Measurements from ENCODE around the gene MLLT3.

The MLLT3 gene

DNA sequence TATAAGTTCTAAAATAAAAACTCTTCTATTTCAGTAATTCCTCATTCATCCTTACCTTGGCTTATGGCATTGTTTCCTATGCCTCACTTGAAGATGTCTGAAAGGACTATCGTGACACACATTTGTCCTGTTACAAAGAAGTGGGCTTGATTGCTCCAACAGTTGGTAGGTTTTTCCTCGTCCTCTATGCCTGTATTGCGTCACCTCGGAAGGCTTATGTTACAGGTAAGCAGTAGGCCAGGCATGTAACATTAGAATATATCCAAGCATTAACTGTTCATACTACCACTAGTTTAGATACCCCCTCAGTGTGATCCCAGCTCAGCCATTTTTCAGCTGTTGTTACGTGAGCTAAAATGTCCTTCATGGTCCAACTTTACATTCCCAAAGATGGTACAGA lies 116.7 kb downstream of the MLLT3 start:
- Histone ChIP-seq H3K9ac (ENCODE audit: low read depth, low read length) (no peak overlapping the region), H3K9me3 (replicated peaks; ENCODE audit: low read length) (no peaks in the 10 kb centered on the region), H3K4me1 (ENCODE audit: control insufficient read depth, insufficient read depth, low read length) (peaks cover 11% of the 10 kb centered on the region), H3K36me3 (ENCODE audit: insufficient read depth, low read length) (no peaks in the 10 kb centered on the region), H3K4me3 (ENCODE audit: low read length) (no peak overlapping the region), H3K4me2 (ENCODE audit: low read length) (no peak overlapping the region), H3K27me3 (ENCODE audit: control insufficient read depth, insufficient read depth, low read length) (no peaks in the 10 kb centered on the region)

DNA sequence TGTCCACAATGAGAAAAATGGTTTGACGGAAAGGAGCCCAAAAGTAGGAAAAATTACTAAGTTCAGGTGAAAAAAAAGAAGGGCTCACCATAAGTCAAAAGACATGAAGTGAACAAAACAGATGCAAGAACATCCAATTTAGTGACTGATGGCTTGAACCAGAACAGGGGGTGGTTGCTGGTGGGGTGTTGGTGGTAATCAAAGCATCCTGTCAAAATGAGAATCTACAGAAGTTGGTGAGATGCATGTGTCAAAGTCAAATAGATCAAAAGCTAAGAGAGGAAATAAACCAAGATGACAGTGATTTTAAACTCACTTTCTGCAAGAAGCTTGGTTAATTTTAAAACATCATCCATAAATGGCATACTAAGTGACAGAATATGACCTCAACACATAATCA lies 117.4 kb downstream of the MLLT3 start:
- peaks cover 11% of the 10 kb centered on the region for H3K4me1 ChIP-seq (ENCODE audit: control insufficient read depth, insufficient read depth, low read length)
- H3K36me3 ChIP-seq (ENCODE audit: insufficient read depth, low read length) = no peaks in the 10 kb centered on the region
- H3K9me3 ChIP-seq (replicated peaks; ENCODE audit: low read length) = no peaks in the 10 kb centered on the region
- no peak overlapping the region for H3K4me3 ChIP-seq (ENCODE audit: low read length)
- no peak overlapping the region for H3K9ac ChIP-seq (ENCODE audit: low read depth, low read length)
- H3K27me3 ChIP-seq (ENCODE audit: control insufficient read depth, insufficient read depth, low read length) = no peaks in the 10 kb centered on the region
- no peak overlapping the region for H3K4me2 ChIP-seq (ENCODE audit: low read length)

DNA sequence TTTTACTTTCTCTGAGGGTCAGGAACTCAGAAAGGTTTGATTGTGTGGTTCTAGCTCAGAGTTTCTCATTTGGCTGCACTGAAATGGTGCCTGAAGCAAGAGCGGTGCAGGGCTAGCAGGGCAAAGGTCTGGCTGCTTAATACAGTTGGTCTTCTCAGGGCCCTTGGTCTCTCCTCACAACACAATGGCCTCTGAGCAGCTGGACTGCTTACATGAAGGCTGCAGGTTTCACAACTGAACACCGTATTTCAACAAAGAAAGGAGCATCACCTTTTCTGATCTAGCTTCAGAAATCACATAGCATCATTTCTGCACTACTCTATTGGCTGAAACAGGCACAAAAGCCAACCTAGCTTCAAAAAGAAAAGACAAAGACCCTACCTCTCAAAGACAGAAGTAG lies 122.2 kb downstream of the MLLT3 start:
- peaks cover 4% of the 10 kb centered on the region for H3K4me1 ChIP-seq (ENCODE audit: control insufficient read depth, insufficient read depth, low read length)
- H3K27me3 ChIP-seq (ENCODE audit: control insufficient read depth, insufficient read depth, low read length) = no peaks in the 10 kb centered on the region
- no peak overlapping the region for H3K4me2 ChIP-seq (ENCODE audit: low read length)
- H3K4me3 ChIP-seq (ENCODE audit: low read length) = no peak overlapping the region
- H3K36me3 ChIP-seq (ENCODE audit: insufficient read depth, low read length) = no peaks in the 10 kb centered on the region
- H3K9me3 ChIP-seq (replicated peaks; ENCODE audit: low read length) = no peaks in the 10 kb centered on the region
- H3K9ac ChIP-seq (ENCODE audit: low read depth, low read length) = no peak overlapping the region

DNA sequence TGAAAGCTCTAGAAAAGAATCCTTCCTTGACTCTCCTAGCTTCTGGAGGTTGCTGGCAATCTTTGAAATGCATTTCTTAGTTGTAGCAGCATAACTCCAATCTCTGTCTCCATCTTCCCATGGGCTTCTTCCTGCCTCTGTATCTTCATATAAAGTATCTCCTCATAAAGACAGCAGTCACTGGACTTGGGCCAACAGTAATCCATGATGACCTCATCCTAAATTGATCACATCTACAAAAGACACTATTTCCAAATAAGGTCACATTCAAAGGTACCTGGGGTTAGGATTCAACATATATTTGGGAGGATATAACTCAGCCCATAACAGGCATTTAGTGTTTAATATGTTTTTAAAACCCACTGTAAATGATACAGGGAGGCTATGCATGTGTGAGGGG lies 123.3 kb downstream of the MLLT3 start:
- H3K36me3 ChIP-seq (ENCODE audit: insufficient read depth, low read length) = no peaks in the 10 kb centered on the region
- H3K4me2 ChIP-seq (ENCODE audit: low read length) = no peak overlapping the region
- no peaks in the 10 kb centered on the region for H3K9me3 ChIP-seq (replicated peaks; ENCODE audit: low read length)
- no peaks in the 10 kb centered on the region for H3K4me1 ChIP-seq (ENCODE audit: control insufficient read depth, insufficient read depth, low read length)
- no peaks in the 10 kb centered on the region for H3K27me3 ChIP-seq (ENCODE audit: control insufficient read depth, insufficient read depth, low read length)
- no peak overlapping the region for H3K9ac ChIP-seq (ENCODE audit: low read depth, low read length)
- H3K4me3 ChIP-seq (ENCODE audit: low read length) = no peak overlapping the region

DNA sequence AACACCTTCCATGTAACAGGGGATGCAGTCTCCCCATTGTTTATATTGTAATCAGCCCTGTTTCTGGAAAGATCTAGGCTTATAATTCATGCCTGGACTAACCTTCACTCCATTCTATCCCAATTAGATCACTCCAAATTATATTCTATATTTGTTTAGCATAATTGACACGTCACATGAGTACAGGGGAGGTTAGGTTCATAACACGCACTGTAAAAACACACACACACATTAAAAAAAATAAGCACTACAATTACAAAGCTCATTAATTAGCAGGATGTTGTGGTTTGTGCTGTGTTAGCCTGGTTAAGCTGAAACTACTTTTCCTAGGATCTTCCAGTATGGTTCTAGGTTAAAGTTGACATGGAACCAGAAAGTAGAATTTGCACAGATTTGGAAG lies 126.0 kb downstream of the MLLT3 start:
- Histone ChIP-seq H3K9ac (ENCODE audit: low read depth, low read length) (no peak overlapping the region), H3K27me3 (ENCODE audit: control insufficient read depth, insufficient read depth, low read length) (no peaks in the 10 kb centered on the region), H3K9me3 (replicated peaks; ENCODE audit: low read length) (no peaks in the 10 kb centered on the region), H3K36me3 (ENCODE audit: insufficient read depth, low read length) (no peaks in the 10 kb centered on the region), H3K4me1 (ENCODE audit: control insufficient read depth, insufficient read depth, low read length) (no peaks in the 10 kb centered on the region), H3K4me3 (ENCODE audit: low read length) (no peak overlapping the region), H3K4me2 (ENCODE audit: low read length) (no peak overlapping the region)

DNA sequence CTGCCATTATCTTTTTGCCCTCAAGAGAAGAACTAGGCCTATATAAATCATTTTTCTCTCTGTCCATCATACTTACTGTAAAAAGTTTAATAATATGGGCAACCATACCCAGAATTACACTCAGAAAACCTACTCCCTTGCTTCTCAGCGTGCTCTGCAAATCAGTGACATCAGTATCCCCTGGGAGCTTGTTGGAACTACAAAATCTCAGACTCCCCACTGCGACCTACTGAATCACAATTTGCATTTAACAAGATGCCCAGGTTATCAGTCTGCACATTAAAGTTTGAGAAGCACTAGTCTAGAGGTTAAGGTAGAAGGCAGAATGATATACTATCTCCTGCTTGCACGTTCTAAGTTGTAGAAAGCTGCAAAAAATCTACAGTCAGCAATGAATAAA lies 127.2 kb downstream of the MLLT3 start:
- no peaks in the 10 kb centered on the region for H3K9me3 ChIP-seq (replicated peaks; ENCODE audit: low read length)
- H3K36me3 ChIP-seq (ENCODE audit: insufficient read depth, low read length) = no peaks in the 10 kb centered on the region
- H3K4me1 ChIP-seq (ENCODE audit: control insufficient read depth, insufficient read depth, low read length) = no peaks in the 10 kb centered on the region
- H3K9ac ChIP-seq (ENCODE audit: low read depth, low read length) = no peak overlapping the region
- H3K4me3 ChIP-seq (ENCODE audit: low read length) = no peak overlapping the region
- H3K4me2 ChIP-seq (ENCODE audit: low read length) = no peak overlapping the region
- H3K27me3 ChIP-seq (ENCODE audit: control insufficient read depth, insufficient read depth, low read length) = no peaks in the 10 kb centered on the region

DNA sequence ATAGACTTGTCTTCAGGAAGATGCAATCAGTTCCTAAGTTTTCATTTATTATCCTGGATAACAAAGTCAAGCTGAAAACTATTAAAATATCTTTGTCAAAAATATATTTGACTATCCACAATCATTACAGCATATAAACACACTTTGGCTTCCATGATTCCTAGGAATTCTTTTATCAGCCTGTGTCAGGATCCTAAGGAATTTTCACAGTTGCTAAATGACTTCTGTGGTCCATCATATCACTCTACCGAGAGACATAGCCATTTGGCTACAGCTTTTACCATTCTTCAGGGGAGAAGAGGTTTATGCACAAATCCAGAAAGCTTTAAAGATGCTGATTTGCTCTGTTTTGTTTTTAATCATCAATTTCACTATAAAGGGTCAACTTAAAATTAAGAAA lies 128.3 kb downstream of the MLLT3 start:
- Histone ChIP-seq H3K9me3 (replicated peaks; ENCODE audit: low read length) (no peaks in the 10 kb centered on the region), H3K36me3 (ENCODE audit: insufficient read depth, low read length) (no peaks in the 10 kb centered on the region), H3K4me2 (ENCODE audit: low read length) (no peak overlapping the region), H3K4me1 (ENCODE audit: control insufficient read depth, insufficient read depth, low read length) (no peaks in the 10 kb centered on the region), H3K4me3 (ENCODE audit: low read length) (no peak overlapping the region), H3K27me3 (ENCODE audit: control insufficient read depth, insufficient read depth, low read length) (no peaks in the 10 kb centered on the region), H3K9ac (ENCODE audit: low read depth, low read length) (no peak overlapping the region)

DNA sequence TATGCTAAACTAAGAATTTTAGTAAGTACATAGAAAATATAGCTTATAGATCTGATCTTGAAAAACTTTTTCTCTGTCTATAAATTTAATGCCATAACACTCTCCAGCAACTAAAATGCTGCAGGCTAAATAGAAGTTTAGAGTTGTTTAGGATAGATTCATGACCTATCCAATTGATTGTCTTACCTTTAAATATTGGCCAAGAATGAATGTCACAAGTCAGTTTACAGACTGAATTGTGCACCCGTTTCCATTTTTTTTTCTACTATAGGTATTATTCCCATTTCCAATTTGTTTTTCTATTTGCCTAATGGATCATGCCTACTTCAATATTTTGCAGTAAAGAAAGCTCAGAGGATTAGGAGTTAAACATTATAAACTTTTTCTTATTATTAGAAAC lies 129.5 kb downstream of the MLLT3 start:
- H3K27me3 ChIP-seq (ENCODE audit: control insufficient read depth, insufficient read depth, low read length) = no peaks in the 10 kb centered on the region
- no peak overlapping the region for H3K4me3 ChIP-seq (ENCODE audit: low read length)
- no peaks in the 10 kb centered on the region for H3K9me3 ChIP-seq (replicated peaks; ENCODE audit: low read length)
- H3K9ac ChIP-seq (ENCODE audit: low read depth, low read length) = no peak overlapping the region
- H3K4me2 ChIP-seq (ENCODE audit: low read length) = no peak overlapping the region
- no peaks in the 10 kb centered on the region for H3K4me1 ChIP-seq (ENCODE audit: control insufficient read depth, insufficient read depth, low read length)
- H3K36me3 ChIP-seq (ENCODE audit: insufficient read depth, low read length) = no peaks in the 10 kb centered on the region

DNA sequence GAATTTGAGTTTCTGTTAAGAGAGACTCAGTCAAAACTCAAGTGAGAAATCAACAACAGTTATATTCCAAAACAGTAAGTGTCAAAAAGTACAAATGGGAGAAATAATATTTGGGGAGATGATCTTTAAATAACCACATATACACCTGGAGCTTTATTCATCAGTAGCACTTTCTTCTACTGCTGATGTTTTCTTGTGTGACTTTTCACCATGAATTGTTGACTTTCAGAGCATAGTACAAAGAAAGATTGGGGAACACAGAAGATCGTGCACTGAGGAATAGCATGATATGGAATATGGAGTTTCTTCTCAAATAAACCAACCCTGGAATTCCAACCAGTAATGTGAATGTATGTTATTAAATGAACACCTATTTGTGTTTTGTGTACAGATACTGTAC lies 130.7 kb downstream of the MLLT3 start:
- H3K4me3 ChIP-seq (ENCODE audit: low read length) = no peak overlapping the region
- H3K36me3 ChIP-seq (ENCODE audit: insufficient read depth, low read length) = no peaks in the 10 kb centered on the region
- no peak overlapping the region for H3K9ac ChIP-seq (ENCODE audit: low read depth, low read length)
- H3K4me2 ChIP-seq (ENCODE audit: low read length) = no peak overlapping the region
- H3K27me3 ChIP-seq (ENCODE audit: control insufficient read depth, insufficient read depth, low read length) = no peaks in the 10 kb centered on the region
- no peaks in the 10 kb centered on the region for H3K9me3 ChIP-seq (replicated peaks; ENCODE audit: low read length)
- H3K4me1 ChIP-seq (ENCODE audit: control insufficient read depth, insufficient read depth, low read length) = no peaks in the 10 kb centered on the region

DNA sequence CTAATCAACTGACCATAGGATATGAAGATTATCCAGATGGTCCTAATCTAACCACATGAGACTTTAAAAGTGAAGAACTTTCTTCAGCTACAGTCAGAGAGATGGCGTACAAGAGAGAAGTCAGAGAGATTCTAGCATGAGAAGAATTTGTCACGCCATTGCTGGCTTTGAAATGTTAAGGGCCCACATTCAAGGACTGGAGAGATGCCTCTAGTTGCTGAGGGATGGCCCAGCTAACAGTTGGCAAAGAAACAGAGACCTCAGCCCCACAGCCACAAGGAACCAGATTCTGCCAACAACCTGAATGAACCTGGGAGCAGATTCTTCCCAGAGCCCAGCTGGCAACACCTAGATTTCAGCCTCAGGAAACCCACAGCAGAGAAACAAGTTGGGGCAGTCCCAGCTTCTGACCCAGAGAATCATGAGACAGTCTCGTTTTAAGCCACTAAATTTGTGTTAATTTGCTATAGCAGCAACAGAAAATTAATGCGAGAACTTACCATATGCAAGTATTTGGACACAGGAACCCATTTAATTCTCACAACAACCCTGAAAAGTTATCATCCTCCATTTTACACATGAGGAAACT lies 132.0 kb downstream of the MLLT3 start:
- H3K4me2 ChIP-seq (ENCODE audit: low read length) = no peak overlapping the region
- no peak overlapping the region for H3K4me3 ChIP-seq (ENCODE audit: low read length)
- no peaks in the 10 kb centered on the region for H3K27me3 ChIP-seq (ENCODE audit: control insufficient read depth, insufficient read depth, low read length)
- H3K9ac ChIP-seq (ENCODE audit: low read depth, low read length) = no peak overlapping the region
- no peaks in the 10 kb centered on the region for H3K36me3 ChIP-seq (ENCODE audit: insufficient read depth, low read length)
- no peaks in the 10 kb centered on the region for H3K9me3 ChIP-seq (replicated peaks; ENCODE audit: low read length)
- H3K4me1 ChIP-seq (ENCODE audit: control insufficient read depth, insufficient read depth, low read length) = no peaks in the 10 kb centered on the region

DNA sequence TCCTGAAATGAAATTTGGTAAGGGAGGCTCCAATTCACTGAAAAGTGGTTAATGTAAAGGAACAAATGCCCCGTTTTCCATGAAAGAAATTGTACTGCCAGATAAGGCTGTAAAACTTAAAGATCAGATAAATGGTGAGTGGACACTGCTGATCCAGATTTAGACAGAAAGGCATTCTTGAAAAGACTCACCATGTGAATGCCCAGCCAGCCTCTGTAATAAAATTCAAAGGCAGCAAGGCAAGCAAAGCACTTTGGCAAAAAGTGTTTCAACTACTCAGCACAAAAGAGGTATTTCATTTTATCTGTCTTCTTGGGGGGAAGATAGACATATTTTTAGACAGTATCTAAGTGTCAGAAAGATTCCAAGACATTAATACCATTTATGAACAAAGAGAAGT lies 133.6 kb downstream of the MLLT3 start:
- Histone ChIP-seq H3K4me1 (ENCODE audit: control insufficient read depth, insufficient read depth, low read length) (no peaks in the 10 kb centered on the region), H3K4me2 (ENCODE audit: low read length) (no peak overlapping the region), H3K9ac (ENCODE audit: low read depth, low read length) (no peak overlapping the region), H3K9me3 (replicated peaks; ENCODE audit: low read length) (no peaks in the 10 kb centered on the region), H3K4me3 (ENCODE audit: low read length) (no peak overlapping the region), H3K36me3 (ENCODE audit: insufficient read depth, low read length) (no peaks in the 10 kb centered on the region), H3K27me3 (ENCODE audit: control insufficient read depth, insufficient read depth, low read length) (no peaks in the 10 kb centered on the region)

DNA sequence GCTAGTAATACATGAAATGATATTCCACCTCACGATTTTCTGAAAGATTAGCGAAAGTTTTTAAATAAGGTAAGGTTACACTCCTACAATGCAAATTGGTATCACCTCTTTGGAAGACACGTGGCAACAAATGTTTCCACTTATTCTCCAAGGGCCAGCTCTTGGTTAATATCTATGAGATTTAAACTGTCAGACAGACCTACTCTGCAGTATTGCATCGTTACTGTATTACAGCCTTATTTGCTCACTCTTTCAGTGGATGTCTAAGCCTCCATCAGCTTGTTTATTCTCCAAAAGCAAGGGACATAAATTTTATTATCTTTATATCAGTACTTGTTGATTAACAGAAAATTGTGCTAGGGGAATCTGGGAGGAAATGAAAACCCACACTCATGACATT lies 135.7 kb downstream of the MLLT3 start:
- Histone ChIP-seq H3K36me3 (ENCODE audit: insufficient read depth, low read length) (no peaks in the 10 kb centered on the region), H3K27me3 (ENCODE audit: control insufficient read depth, insufficient read depth, low read length) (no peaks in the 10 kb centered on the region), H3K4me1 (ENCODE audit: control insufficient read depth, insufficient read depth, low read length) (no peaks in the 10 kb centered on the region), H3K4me2 (ENCODE audit: low read length) (no peak overlapping the region), H3K9ac (ENCODE audit: low read depth, low read length) (no peak overlapping the region), H3K9me3 (replicated peaks; ENCODE audit: low read length) (no peaks in the 10 kb centered on the region), H3K4me3 (ENCODE audit: low read length) (no peak overlapping the region)

Data from skeletal muscle satellite cell (primary cell).